Limb (tissue), 2 donors: ENCODE measurements around the gene CCDC89.
"Not testable (repeated sequence)": the region's sequence is repeated elsewhere in the genome, so short reads cannot be mapped to it uniquely, and the experiment has no call there.

ENCODE experiments used
- DNase-seq, 2 donors: peaks; one replicate each; pipeline ENCODE4 v3.0.0-alpha.2; 2016; ENCODE audit errors: extremely low spot score in 2 of 2

The CCDC89 gene

DNA sequence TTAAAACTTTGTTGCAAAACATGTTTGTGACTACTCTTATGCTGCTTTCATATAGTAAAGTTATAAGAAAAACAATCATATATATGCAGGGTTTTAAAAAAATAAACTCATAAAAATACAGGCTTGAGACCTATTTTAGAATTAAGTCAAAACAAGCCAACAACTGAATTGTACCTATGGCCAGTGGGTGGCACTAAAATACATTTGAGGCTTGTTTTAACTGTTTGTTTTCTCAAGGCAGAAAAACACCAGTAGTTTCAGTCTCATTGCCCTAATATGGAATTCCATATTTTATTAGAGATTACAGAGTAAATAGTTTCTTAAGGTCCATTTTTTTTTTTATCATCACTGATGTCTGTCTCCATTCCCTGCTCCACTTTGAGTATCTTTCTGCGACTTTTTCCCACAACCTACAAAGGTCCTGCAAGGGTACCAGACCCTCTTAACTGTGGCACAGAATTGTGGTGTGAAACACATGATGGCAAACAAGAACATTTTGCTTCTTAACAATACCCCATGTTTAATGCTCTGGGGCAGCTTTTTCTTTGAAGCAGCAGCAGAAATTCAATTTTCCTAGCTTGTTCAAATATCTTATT lies 8.5 kb upstream of the CCDC89 start:
- DNase-seq = peak in 1 of 2 donors; percentile 40

DNA sequence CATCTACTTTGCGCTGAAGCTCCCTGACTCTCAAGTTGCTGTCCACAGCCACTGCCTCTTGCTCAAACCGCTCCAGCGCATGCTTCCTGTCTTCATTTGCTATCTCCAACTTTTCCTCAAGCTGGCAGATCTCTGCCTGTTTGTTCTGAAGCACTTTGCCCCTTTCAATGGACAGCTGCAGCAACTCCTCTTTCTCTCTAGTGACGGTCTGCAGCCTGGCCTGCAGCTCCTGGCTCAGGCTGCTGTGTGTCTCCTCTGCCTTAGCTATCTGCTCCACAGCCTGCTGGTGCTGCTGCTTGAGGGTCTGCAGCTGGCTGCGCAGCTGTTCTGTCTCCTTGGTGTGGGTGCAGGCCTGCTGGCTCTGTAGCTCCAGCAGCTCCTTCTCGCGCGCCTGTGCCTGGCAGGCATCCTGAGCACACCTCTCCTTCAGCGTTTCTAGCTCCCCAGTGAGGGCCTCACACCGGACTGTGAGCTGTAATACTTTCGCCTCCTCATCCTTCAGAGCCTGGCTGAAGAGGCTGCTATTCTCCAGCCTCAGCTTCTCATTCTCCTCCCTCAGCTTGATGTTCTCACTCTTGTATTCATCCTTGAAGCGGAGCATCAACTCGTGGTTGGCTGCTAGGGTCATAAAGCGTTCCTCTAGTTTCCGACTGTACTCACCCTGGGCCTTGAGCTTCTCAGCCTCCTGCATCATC lies 723 bp downstream of the CCDC89 start:
- peak; percentile 61 to 68 for DNase-seq

GRCh38 chr11:85682330-85683305 lies 3.4 kb downstream of the CCDC89 start:
- DNase-seq = peak; percentile 80 to 88

- no peak for DNase-seq
These were observed 5.1 kb downstream of the CCDC89 start for GRCh38 chr11:85680897-85681296.

GRCh38 chr11:85679576-85679975 lies 6.4 kb downstream of the CCDC89 start:
- no peak for DNase-seq

DNA sequence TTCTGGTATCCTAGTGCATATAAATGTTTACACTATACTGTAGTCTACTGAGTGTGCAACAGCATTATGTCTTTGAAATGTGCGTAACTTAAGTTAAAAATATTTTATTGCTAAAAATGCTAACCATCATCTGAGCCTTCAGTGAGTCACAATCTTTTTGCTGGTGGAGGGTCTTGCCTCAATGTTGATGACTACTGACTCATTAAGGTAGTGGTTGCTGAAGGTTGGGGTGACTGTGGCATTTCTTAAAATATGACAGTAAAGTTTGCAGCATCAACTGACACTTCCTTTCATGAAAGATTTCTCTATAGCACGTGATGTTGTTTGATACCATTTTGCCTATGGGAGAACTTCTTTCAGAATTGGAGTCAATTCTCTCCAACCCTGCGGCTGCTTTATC lies 12.6 kb downstream of the CCDC89 start:
- no peak for DNase-seq

- no peak for DNase-seq
These were observed 13.7 kb downstream of the CCDC89 start for GRCh38 chr11:85672105-85672902.

DNA sequence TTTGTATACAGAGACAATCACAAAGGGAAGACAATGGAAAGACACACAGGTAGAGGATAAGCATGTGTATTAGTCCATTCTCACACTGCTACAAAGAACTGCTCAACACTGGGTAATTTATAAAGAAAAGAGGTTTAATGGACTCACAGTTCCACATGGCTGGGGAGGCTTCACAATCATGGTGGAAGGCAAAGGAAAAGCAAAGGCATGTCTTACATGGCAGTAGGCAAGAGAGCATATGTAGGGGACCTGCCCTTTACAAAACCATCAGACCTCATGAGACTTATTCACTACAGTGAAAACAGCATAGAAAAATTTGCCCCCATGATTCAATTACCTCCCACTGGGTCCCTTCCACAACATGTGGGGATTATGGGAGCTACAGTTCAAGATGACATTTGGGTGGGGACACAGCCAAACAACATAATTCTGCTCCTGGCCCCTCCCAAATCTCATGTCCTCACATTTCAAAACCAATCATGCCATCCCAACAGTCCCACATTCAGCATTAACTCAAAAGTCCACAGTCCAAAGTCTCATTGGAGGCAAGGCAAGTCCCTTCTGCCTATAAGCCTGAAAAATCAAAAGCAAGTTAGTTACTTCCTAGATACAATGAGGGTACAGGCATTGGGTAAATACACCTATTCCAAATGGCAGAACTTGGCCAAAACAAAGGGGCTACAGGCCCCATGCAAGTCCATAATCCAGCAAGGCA lies 14.9 kb downstream of the CCDC89 start:
- not testable (repeated sequence) for DNase-seq

DNA sequence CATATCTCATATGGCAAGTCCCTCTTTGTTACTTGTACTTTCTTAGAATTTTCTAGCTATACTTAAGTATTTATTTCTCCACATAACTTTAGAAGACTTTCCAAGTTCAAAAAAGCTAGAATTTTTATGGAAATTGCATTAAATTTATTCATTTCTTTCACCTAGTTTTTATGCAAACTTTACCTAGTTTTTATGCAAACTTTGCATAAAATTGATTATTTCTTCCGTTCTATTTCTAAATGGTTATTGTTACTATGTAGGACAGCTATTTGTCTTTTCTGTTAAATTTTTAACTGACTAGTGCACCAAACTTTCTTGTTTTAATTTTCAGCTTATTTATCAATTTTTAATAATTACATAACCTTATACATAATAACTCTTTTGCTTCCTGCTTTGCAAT lies 17.8 kb downstream of the CCDC89 start:
- no peak for DNase-seq

DNA sequence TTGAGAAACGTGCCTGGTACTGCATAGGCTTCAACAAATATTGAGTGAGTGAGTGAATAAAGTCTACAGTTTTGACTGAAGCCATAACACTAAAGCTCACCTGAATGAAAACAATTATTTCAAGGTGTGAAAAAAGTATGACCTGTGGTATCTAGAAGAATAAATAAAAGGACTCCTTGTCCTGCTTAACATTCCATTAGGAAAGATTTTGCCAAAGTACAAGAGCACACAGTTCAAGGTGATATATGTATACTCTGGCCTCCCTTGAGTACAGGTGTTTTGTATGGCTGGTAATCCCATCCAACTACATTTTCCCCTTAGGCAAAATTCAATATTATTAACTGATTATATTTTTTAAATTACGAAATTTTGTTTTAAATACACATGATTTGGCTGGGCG lies 19.3 kb downstream of the CCDC89 start:
- DNase-seq = no peak

DNA sequence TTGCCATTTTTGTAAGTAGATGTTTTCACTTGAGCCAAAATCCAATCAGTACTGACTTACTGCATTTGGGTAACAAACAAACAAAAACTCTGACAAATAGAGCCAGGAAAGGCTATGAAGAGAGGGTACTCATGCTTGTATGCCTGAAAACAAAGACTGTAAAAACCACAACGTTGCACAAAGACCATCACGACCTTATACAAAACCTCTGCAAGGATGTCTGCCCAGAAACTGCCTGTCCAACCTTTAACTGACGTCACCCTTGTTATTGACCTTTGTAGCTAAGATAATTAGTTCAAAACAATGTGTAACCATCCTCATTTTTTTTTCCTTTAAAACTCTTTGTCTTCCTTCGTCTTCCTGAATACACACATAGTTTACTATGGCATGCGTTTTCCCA lies 20.3 kb downstream of the CCDC89 start:
- no peak for DNase-seq

DNA sequence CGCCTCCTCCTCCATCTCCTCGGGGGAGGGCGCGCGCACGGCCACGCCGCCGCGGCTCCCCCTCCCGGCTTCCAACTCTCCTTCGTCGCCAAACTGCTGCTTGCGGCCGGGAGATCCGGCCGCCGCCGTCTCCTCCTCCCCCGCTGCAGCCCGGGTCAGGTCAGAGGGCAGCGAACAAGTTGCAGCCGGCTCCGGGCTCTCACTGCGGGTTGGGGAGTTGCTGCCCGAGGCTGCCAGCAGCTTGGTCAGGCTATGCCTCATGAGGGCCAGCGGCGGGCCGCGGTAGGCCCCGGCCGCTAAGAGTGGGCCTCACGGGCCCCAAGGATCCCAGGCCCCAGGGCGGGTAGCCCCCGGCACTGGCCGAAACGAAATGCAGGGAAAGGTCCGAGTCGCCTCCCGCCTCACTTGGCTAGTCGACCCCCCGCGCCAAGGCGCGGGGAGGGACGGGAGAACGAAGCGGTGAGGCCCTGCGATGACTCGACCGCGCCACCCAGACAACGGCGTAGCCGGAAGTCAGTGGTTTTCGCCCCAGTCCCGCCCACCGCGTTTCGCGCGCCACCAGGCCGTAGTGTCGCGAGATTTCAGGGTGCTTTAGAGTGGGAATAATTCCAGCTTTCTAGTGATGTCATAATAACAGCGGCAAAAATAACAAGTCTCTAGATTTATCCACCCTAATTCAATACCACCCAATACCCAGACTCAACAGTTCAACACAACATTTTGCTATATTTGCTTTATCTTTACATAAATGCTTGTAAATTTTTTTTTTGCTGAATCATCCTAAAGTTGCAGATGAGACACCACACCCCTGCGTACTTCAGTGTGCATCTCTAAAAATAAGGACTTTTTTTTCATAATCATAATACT lies 21.1 kb downstream of the CCDC89 start, which contains the start of gene CREBZF:
CREBZF (minus strand) TSS at position 515 of the 867 bp plus-strand sequence; CDS start at position 261, 254 bp downstream.
- peak; percentile 95 to 97 for DNase-seq

DNA sequence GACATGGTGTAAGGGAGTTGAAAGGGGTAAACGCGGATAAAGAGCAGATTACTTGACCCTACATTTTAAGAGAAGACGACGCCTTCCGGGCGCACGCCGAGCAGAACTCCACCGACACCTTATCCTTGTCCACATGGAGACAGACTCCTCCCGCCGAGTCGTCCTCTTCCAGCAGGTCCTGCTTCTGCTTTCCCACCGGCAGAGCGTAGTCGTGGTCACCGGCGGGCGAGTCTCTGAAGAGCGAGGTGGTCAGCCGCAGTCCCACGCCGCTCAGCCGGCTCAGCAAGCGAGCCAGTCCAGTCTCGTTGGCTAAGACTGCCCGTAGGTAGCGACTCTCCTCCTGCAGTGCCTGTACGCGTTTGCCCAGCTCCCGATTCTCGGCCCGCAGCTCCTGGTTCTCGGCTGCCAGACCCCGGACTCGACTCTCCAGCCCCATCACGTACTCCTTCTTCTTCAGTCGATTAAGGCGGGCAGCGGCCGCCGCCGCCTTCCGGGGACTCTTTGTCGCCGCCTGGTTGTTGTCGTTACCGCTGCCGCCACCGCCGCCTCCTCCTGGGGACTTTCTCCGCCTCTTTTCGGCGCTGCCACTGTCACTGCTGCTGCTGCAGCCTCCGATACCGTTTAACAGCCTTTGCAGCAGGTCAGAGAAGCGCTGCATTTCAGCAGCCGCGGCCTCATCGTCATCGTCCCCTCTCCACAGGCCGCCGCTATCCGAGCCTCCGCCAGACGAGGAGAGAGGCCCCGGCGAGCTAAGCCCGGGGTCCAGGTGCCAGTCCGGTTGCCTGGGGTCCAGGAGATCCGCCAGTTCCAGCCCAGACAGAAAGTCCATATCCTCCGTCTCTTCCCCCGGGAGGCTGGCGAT lies 22.0 kb downstream of the CCDC89 start:
- DNase-seq = peak; percentile 72 to 83

DNA sequence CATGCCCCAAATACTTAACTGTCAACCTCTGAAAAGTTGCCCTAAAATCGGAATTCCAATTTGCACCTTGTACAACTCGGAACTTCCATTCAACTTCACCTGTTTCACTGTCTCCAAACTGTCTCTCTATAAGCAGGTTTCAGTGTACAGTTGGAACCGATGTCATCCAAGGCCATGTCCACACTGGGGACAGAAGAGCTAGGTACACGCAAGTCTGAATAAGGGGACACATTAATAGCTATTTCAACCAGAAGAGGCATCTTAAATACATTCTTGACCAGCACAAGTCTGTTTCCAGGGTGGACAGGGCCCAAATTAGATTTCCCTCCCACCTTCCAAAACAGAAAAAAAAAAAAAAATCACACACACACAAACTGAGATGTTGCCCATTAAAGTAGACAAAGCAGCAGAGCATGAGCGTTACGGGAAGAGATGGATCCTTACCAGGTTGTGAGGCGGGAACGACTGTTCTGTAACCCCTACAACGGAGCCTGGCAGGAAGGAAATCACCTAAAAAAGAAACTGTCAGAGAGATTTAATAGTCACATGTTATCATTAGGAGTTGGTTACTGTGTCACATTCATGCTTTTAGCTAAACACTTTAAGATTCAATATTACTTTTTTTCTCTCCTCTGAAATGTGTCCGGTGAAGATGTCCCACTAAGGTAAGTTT lies 22.8 kb downstream of the CCDC89 start:
- DNase-seq = no peak

- DNase-seq = no peak
These were observed 23.9 kb downstream of the CCDC89 start for GRCh38 chr11:85661972-85662664.

- no peak for DNase-seq
These were observed 27.8 kb downstream of the CCDC89 start for GRCh38 chr11:85658180-85658579.

- no peak for DNase-seq
These were observed 29.2 kb downstream of the CCDC89 start for GRCh38 chr11:85656777-85657176.
